Measurements from ENCODE around the gene RMI1. TPM values are rescaled to one million over a fixed set of nuclear protein-coding genes. Genes with fewer than 3 reads are reported as not detected.

RMI1 gene
- total RNA-seq = 2.9 TPM

- DNase-seq (ENCODE audit: extremely low spot score in 2 of 2) = peak in 1 of 2 donors; percentile 99
- Histone ChIP-seq H3K27me3 (no peaks in the 10 kb centered on the region), H3K36me3 (peaks cover 0 to 23% of the 10 kb centered on the region in 2 donors), H3K4me3 (peak within 1 kb of the TSS; percentile 90 to 93), H3K27ac (peak within 1 kb of the TSS; percentile 97), H3K9me3 (no peaks in the 10 kb centered on the region), H3K4me1 (peaks cover 41% of the 10 kb centered on the region)
- intact Hi-C loops (cut with DNase I) = no loop called here
- peak in 1 of 3 experiments; percentile 26 for TF ChIP-seq CTCF (IDR thresholded peaks at IDR 0.05)
- peak; percentile 78 to 99 for TF ChIP-seq POLR2AphosphoS5 (IDR thresholded peaks at IDR 0.05; ENCODE audit: insufficient read depth in 1 of 2, low read depth in 1 of 2)
- TF ChIP-seq POLR2A (IDR thresholded peaks at IDR 0.05) = peak; percentile 80 to 97
Observed at GRCh38 chr9:83980395-83981125, at the start of gene RMI1. Gene RMI1 (plus strand): TSS chr9:83980805. CDS start chr9:84000987, 20,182 bp downstream.

- no peak for TF ChIP-seq POLR2AphosphoS5 (IDR thresholded peaks at IDR 0.05; ENCODE audit: insufficient read depth in 1 of 2, low read depth in 1 of 2)
- no peak for TF ChIP-seq CTCF (IDR thresholded peaks at IDR 0.05)
- TF ChIP-seq POLR2A (IDR thresholded peaks at IDR 0.05) = no peak
- H3K9me3 ChIP-seq = no peaks in the 10 kb centered on the region
- H3K27me3 ChIP-seq = no peaks in the 10 kb centered on the region
- H3K36me3 ChIP-seq = no peaks in the 10 kb centered on the region
- H3K27ac ChIP-seq = no peak overlapping the region
- H3K4me3 ChIP-seq = no peak overlapping the region
- intact Hi-C loops (cut with DNase I) = no loop called here
- no peak for DNase-seq (ENCODE audit: extremely low spot score in 2 of 2)
- H3K4me1 ChIP-seq = peaks cover 18% of the 10 kb centered on the region
Observed at GRCh38 chr9:83930881-83931280, 49.7 kb upstream of the RMI1 start.

GRCh38 chr9:83932011-83932410 lies 48.6 kb upstream of the RMI1 start:
- Histone ChIP-seq H3K4me3 (no peak overlapping the region), H3K27me3 (no peaks in the 10 kb centered on the region), H3K9me3 (no peaks in the 10 kb centered on the region), H3K4me1 (peaks cover 18% of the 10 kb centered on the region), H3K36me3 (no peaks in the 10 kb centered on the region), H3K27ac (no peak overlapping the region)
- intact Hi-C loops (cut with DNase I) = no loop called here
- no peak for TF ChIP-seq POLR2A (IDR thresholded peaks at IDR 0.05)
- no peak for TF ChIP-seq CTCF (IDR thresholded peaks at IDR 0.05)
- no peak for TF ChIP-seq POLR2AphosphoS5 (IDR thresholded peaks at IDR 0.05; ENCODE audit: insufficient read depth in 1 of 2, low read depth in 1 of 2)
- DNase-seq (ENCODE audit: extremely low spot score in 2 of 2) = no peak

- no peak for TF ChIP-seq CTCF (IDR thresholded peaks at IDR 0.05)
- no peak for TF ChIP-seq POLR2AphosphoS5 (IDR thresholded peaks at IDR 0.05; ENCODE audit: insufficient read depth in 1 of 2, low read depth in 1 of 2)
- no peak for TF ChIP-seq POLR2A (IDR thresholded peaks at IDR 0.05)
- DNase-seq (ENCODE audit: extremely low spot score in 2 of 2) = no peak
- Histone ChIP-seq H3K27me3 (no peaks in the 10 kb centered on the region), H3K27ac (no peak overlapping the region), H3K4me3 (no peak overlapping the region), H3K36me3 (no peaks in the 10 kb centered on the region), H3K9me3 (no peaks in the 10 kb centered on the region), H3K4me1 (peaks cover 18% of the 10 kb centered on the region)
- intact Hi-C loops (cut with DNase I) = no loop called here
Observed at GRCh38 chr9:83932851-83933250, 47.8 kb upstream of the RMI1 start.

- H3K4me1 ChIP-seq = peaks cover 18% of the 10 kb centered on the region
- H3K27me3 ChIP-seq = no peaks in the 10 kb centered on the region
- no peak overlapping the region for H3K27ac ChIP-seq
- H3K9me3 ChIP-seq = no peaks in the 10 kb centered on the region
- TF ChIP-seq CTCF (IDR thresholded peaks at IDR 0.05) = no peak
- no peak overlapping the region for H3K4me3 ChIP-seq
- H3K36me3 ChIP-seq = peaks cover 0 to 5% of the 10 kb centered on the region in 2 donors
- no peak for DNase-seq (ENCODE audit: extremely low spot score in 2 of 2)
- intact Hi-C loops (cut with DNase I) = no loop called here
Observed at GRCh38 chr9:83933790-83934189, 46.8 kb upstream of the RMI1 start.
